ENCODE data around the gene GRAMD2A.

- no peak for TF ChIP-seq CTCF (IDR thresholded peaks at IDR 0.05; ENCODE audit: extremely low read depth in 1 of 2, insufficient read depth in 1 of 2, low read depth in 1 of 2, low read length in 2 of 2)
- no peak for TF ChIP-seq POLR2A (IDR thresholded peaks at IDR 0.05; ENCODE audit: low read depth, low read length)
- no peak for TF ChIP-seq POLR2AphosphoS5 (IDR thresholded peaks at IDR 0.05; ENCODE audit: insufficient read depth, low read depth, low read length)
- TF ChIP-seq EZH2 (IDR thresholded peaks at IDR 0.05; ENCODE audit: borderline replicate concordance, low read depth, low read length, severe bottlenecking): no peak
Observed at GRCh38 chr15:72128359-72128758, 69.2 kb downstream of the GRAMD2A start.

Data from endothelial cell of umbilical vein (primary cell).